22Rv1 (cell line): ENCODE data around the gene LRBA.

Experiments
- H3K27ac ChIP-seq: fragments of 450-650 bp; 2 replicates; pipeline ENCODE4 v1.5.1; 2017
- ZFX ChIP-seq: fragments of 450-650 bp; IDR thresholded peaks from 2 replicates; pipeline ENCODE4 v1.6.1; 2017; ENCODE audit warnings: antibody characterized with exemption, borderline replicate concordance
- TF ChIP-seq, protein P1 (sequence below): fragments of 450-650 bp; IDR thresholded peaks from 2 replicates; pipeline ENCODE4 v1.5.1; 2017; ENCODE audit warnings: mild to moderate bottlenecking

The LRBA gene

DNA sequence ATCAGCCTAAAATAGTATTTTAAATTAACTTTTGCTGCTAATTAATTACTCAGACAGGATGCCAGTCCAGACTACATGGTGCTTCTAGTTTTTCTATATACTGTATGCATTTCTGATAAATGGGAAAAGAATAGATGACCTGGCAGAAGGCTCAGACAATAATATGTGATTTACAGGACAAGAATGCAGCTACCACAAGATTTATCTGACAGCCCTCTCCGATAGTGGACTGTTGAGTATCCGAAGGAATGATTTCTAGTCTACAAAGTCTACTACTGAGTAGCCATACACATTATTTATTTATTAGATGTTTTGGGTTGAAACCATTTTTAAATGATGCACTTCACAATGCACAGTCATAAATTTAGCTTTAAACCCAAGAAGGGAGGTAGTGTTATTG is 220.4 kb downstream of the LRBA start:
- TF ChIP-seq, protein P1, sequence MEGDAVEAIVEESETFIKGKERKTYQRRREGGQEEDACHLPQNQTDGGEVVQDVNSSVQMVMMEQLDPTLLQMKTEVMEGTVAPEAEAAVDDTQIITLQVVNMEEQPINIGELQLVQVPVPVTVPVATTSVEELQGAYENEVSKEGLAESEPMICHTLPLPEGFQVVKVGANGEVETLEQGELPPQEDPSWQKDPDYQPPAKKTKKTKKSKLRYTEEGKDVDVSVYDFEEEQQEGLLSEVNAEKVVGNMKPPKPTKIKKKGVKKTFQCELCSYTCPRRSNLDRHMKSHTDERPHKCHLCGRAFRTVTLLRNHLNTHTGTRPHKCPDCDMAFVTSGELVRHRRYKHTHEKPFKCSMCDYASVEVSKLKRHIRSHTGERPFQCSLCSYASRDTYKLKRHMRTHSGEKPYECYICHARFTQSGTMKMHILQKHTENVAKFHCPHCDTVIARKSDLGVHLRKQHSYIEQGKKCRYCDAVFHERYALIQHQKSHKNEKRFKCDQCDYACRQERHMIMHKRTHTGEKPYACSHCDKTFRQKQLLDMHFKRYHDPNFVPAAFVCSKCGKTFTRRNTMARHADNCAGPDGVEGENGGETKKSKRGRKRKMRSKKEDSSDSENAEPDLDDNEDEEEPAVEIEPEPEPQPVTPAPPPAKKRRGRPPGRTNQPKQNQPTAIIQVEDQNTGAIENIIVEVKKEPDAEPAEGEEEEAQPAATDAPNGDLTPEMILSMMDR, result no peak
- no peak for TF ChIP-seq ZFX
- no peak overlapping the region for H3K27ac ChIP-seq

DNA sequence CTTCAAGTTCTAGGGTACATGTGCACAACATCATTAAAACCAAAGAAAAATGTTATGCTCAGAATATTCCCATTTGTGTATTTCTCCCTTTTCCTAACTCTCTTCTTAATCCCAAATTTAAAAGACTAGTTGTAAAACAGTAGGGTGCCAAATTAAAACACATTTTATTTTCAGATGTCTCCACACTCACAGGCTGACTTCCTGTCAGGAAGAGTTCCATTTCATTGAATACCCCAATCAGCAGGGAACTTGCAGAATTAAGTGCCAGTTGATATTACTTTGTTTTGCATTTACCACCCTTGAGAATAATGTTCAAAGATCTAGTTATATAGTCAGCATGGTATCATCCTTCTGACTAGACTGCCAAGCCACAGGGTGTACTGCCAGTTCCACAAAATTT is 225.2 kb downstream of the LRBA start:
- TF ChIP-seq, protein P1, result no peak
- TF ChIP-seq ZFX, result no peak
- no peak overlapping the region for H3K27ac ChIP-seq

DNA sequence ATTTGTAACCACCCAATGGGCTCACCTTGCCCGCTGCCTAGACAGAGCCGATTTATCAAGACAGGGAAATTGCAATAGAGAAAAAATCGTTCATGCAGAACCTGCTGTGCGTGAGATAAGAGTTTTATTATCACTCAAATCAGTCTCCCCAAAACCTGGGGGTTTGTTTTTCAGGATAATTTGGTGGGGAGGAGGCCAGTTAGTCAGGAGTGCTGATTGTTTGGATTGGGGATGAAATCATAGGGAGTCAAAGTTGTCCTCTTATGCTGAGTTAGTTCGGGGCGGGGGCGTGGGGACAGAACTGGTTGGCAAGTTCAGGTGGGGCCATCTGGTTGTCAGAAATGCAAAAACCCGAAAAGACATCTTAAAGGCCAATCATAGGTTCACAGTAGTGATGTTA is 230.1 kb downstream of the LRBA start:
- H3K27ac ChIP-seq, result no peak overlapping the region
- TF ChIP-seq ZFX, result no peak
- TF ChIP-seq, protein P1, result no peak

DNA sequence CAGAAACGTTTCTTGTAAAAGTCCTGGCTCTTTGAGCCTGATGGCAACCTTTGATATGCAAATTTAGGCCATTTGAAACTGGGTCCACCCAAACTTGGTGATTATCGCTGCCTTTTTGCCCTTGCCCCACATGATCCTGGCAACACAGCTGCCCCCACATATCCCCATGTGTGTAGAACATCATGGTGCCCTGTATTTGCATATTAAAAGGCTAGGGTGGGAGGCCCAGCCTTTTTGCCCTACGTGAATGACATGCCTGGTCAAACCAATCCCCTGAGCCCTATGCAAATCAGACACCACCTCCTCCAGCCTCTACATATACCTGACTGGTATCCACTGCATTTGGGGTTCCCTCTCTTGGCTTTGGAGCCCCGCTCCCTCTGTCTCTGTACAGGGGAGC is 230.8 kb downstream of the LRBA start:
- H3K27ac ChIP-seq, result no peak overlapping the region
- TF ChIP-seq ZFX, result no peak
- TF ChIP-seq, protein P1, result no peak

DNA sequence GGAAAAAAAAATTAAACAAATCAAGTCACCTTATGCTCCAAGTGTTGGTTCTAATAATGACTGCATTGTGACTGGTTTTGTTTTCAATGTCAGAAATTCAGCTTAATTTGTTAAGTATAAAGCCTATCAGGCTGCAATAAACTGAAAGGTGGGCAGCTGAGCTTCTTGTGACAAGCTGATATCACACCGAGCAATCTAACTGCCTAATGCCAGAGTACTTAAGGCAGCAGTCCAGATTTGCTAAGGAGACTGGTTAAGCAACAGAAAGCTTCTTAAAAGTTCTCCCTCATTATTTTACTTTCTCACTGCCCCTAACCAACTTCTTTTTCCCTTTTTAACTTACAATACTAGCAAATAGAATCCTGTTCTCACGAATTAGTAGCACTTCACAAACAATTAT is 232.2 kb downstream of the LRBA start:
- TF ChIP-seq, protein P1, result no peak
- TF ChIP-seq ZFX, result no peak
- no peak overlapping the region for H3K27ac ChIP-seq

DNA sequence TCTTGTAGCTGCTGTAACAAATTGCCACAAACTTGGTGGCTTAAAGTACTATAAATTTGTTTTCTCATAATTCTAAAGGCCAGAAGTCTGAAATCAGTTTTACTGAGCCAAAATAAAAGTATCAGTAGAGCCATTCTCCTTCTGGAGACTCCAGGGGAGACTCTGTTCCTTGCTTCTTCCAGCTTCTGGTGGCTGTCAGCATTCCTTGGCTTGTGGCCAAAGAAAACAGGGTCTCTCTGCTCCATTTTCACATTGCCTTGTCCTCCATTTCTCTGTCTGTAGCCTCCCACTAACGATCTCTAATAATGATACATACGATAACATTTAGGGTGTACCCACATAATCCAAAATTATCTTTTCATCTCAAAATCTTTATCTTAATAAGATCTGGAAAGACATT is 232.8 kb downstream of the LRBA start:
- TF ChIP-seq ZFX, result no peak
- TF ChIP-seq, protein P1, result no peak
- H3K27ac ChIP-seq, result no peak overlapping the region

DNA sequence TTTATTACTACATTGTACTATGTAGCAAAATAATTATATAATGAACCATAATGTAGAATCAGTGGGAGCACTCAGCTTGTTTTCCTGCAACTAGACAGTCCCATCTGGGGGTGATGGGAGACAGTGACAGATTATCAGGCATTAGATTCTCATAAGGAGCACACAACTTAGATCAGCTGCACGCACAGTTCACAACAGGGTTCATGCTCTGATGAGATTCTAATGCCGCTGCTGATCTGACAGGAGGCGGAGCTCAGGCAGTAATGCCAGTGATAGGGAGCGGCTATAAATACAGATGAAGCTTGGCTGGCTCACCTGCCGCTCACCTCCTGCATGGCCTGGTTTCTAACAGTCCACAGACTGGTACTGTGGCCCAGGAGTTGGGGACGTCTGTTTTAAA is 233.9 kb downstream of the LRBA start:
- no peak for TF ChIP-seq ZFX
- TF ChIP-seq, protein P1, result no peak
- H3K27ac ChIP-seq, result no peak overlapping the region
